ENCODE data around the gene CNKSR2.
A peak's percentile ranks its signal among the peaks of the same experiment; 100 is the strongest.

CNKSR2 gene

DNA sequence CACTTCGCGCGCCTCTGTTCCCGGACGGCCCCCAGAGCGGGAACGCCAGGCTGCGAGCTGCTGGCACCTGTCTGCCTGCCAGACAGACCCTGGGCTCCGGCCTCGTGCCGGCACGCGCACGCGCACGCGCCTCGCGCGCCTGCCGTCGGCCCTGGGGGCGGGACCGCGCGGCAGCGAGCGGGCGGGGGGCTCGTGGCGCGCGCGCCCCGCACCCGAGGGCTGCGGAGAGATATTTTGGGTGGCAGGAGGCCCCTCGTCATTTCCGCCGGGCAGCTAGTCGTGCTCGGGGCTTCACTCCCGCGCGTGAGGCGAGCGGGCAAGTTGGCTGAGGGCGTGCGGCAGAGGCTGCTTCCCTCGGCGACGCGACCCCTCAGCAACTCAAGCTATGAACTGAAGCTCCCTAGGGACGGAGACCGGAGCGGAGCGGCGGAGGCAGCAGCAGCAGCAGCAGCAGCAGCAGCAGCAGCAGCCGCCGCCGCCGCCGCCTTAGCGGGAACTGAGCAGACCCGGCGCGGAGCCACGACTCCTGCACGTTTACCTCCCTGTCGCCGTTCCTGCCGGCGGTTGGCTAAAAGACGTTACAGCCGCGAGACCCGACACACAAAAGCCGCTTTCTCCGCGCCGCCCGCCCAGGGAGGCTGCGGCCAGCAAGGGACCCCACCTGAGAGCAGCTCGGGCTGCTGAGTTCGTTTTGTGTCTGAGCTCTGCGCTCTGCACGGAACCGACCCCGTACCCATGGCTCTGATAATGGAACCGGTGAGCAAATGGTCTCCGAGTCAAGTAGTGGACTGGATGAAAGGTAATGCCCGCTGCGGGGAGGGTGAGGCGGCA lies at the start of gene CNKSR2:
Gene CNKSR2, plus strand, starts transcription at position 256 of the 831 bp plus-strand sequence. Its CDS starts 480 bp downstream, at position 736.
- Mint-ChIP-seq H3K27ac (peak within 1 kb of the TSS; percentile 84), H3K4me3 (peak within 1 kb of the TSS; percentile 73), H3K36me3 (no peaks in the 10 kb centered on the region), H3K9me3 (no peaks in the 10 kb centered on the region), H3K4me1 (no peaks in the 10 kb centered on the region)
- DNase-seq (ENCODE audit: low spot score in 2 of 2) = peak; percentile 7 to 50
- ATAC-seq = peak; percentile 85

DNA sequence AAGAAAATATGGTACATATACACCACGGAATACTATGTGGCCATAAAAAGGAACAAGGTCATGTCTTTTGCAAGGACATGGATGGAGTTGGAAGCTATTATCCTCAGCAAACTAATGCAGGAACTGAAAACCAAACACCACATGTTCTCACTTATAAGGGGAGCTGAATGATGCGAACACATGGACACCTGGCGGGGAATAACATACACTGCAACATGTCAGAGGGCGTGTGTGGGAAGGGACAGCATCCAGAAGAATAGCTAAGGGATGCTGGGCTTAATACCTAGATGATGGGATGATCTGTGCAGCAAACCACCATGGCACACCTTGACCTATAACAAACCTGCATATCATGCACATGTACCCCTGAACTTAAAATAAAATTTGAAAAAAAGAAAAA lies 19.5 kb upstream of the CNKSR2 start:
- no peak for ATAC-seq
- H3K36me3 Mint-ChIP-seq = no peaks in the 10 kb centered on the region

DNA sequence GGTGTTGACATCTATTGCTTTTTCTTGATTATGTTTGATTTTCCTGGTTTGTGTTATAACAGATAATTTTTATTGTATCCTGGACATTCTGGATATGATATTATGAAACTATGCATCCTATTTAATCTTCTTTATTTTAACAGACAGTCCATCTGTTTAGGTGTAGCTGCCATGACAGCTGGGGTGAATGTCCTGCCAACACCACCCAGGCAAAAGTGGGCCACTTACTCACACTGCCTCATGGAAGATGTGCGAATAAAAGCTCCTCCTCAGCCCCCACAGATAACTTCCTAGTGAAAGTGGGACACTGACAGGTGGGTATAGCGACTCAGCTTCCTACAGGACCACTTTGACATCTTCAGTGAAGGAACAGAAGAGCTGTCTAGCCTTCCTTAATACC lies 18.4 kb upstream of the CNKSR2 start:
- H3K9me3 Mint-ChIP-seq = peaks cover 9% of the 10 kb centered on the region
- no peak overlapping the region for H3K4me3 Mint-ChIP-seq
- no peaks in the 10 kb centered on the region for H3K4me1 Mint-ChIP-seq
- no peak for ATAC-seq
- H3K36me3 Mint-ChIP-seq = no peaks in the 10 kb centered on the region
- no peak overlapping the region for H3K27ac Mint-ChIP-seq
- no peak for DNase-seq (ENCODE audit: low spot score in 2 of 2)

More for the DNA sequence above, 19.5 kb upstream of the CNKSR2 start:
- no peak overlapping the region for H3K27ac Mint-ChIP-seq
- peaks cover 14% of the 10 kb centered on the region for H3K9me3 Mint-ChIP-seq
- H3K4me1 Mint-ChIP-seq = no peaks in the 10 kb centered on the region
- DNase-seq (ENCODE audit: low spot score in 2 of 2) = no peak
- no peak overlapping the region for H3K4me3 Mint-ChIP-seq

DNA sequence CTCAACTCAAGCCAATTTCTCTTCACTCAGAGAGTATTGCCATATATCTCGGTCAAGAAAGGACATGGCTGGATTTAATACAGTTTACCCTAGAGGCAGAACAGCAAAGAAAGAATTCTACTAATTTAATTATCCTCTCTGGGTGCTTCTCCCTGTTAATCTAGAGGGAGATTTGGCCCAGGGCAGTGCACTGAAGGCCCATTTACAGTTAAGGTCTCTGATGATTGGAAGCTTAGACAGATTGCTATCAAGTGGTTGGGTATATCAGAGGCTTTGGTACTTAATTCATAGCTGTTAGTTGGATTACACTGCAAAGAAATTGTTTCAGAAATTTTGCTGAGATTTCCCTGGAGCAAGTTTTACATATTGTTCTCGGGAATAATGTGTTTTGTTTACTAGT lies 4.6 kb upstream of the CNKSR2 start:
- H3K9me3 Mint-ChIP-seq = no peaks in the 10 kb centered on the region
- DNase-seq (ENCODE audit: low spot score in 2 of 2) (no peak), ATAC-seq (no peak)
- H3K4me3 Mint-ChIP-seq = no peak overlapping the region
- H3K27ac Mint-ChIP-seq = no peak overlapping the region
- H3K36me3 Mint-ChIP-seq = no peaks in the 10 kb centered on the region
- H3K4me1 Mint-ChIP-seq = no peaks in the 10 kb centered on the region

DNA sequence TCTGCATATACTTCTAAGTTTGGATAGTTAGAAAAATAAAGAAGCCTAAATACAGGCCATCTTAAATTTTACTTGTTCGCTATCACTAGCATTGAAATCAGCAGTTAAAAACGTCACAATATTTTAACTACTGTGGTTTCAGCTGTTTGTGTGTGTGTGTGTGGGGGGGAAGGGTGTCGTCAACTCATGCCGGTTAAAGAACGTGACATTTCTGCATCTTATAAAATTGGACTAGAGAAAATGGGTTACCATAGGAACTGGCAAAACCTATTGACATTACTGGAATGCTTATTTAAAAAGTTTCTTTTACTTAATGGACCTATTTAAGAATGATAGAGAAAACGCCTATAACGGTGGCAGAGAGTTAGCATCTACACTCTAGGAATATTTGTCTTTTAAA lies 1.2 kb upstream of the CNKSR2 start:
- no peak for DNase-seq (ENCODE audit: low spot score in 2 of 2)
- no peaks in the 10 kb centered on the region for H3K4me1 Mint-ChIP-seq
- ATAC-seq = no peak
- no peaks in the 10 kb centered on the region for H3K9me3 Mint-ChIP-seq
- no peak overlapping the region for H3K27ac Mint-ChIP-seq
- peak overlapping the region; percentile 73 for H3K4me3 Mint-ChIP-seq
- no peaks in the 10 kb centered on the region for H3K36me3 Mint-ChIP-seq

DNA sequence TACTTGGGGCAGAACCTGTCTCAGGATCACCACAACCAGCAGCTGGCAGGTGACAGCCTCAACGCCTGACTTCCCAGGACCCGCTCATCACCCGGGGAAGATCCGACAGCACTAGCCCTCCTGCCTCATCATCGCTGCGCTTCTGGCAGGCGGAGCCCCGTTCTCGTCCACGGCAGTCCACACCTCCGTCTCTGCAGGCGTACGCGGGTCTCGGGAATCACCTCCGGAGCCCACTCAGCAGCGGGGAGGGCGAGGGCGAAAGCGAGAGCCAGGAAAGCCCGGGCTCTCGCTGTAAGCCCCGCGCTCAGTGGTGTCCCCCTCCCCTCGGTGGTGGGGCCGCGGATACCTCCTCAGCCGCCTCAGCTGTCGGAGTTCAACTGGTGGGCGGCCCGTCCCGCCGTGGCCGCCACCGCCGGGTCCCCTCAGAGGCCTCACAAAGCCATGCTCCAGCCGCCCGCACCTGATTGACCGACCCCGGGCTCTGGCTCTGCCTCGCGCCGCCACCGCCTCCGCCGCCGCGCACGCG lies 518 bp upstream of the CNKSR2 start:
- ATAC-seq (peak; percentile 50), DNase-seq (ENCODE audit: low spot score in 2 of 2) (no peak)
- Mint-ChIP-seq H3K36me3 (no peaks in the 10 kb centered on the region), H3K9me3 (no peaks in the 10 kb centered on the region), H3K4me1 (no peaks in the 10 kb centered on the region), H3K4me3 (peak overlapping the region; percentile 73), H3K27ac (no peak overlapping the region)

DNA sequence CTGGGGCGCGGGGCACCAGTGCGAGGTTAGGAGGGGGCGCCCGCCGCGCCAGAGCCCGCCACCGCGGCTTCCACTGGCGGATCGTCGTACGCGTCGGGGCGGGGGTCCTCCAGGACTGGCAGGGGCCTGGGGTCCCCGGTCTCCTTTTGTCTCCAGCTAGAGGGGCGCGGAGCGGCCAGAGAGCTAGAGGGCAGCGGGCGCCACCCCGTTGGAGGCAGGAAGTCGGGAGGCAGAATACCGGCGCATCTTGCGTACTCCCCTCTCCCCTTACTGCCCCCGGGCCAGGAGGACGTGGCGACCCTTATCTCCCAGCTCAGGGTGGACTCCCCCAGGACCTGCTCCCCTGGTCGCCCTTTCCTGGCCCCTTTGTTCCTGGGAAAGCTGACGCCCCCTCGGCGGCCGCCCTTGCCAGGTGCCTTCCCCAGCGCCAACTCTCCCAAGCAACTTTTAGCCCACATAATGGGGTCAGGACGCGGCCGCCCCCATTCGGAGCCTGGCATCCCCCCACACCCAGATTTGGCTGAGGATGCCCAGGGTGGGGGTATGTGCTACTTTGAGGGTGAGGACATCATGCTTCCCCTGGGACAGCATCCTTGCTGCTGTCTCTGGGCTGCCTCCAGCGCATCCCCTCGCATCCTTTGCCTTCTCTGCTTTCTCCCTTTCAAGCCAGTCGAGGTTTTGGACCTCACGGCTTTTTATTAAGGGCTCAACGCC lies 933 bp downstream of the CNKSR2 start:
- H3K4me1 Mint-ChIP-seq = no peaks in the 10 kb centered on the region
- ATAC-seq (peak; percentile 39), DNase-seq (ENCODE audit: low spot score in 2 of 2) (no peak)
- H3K4me3 Mint-ChIP-seq = peak overlapping the region; percentile 73
- no peaks in the 10 kb centered on the region for H3K36me3 Mint-ChIP-seq
- peak overlapping the region; percentile 84 for H3K27ac Mint-ChIP-seq
- H3K9me3 Mint-ChIP-seq = no peaks in the 10 kb centered on the region

DNA sequence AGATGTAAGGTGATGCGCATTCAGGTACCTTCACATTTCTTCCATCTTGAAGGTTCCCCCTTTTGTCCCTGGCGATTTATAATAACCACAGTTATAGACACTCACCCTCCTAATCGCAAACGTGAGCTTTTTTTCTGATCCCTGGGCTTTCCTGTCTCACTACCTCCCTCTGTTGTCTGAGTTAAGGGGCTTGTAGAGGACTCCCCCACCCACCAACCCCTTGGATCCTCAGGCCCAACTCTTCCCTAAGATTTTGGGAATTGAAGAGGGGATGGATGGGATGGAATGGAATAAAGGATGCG lies 1.4 kb downstream of the CNKSR2 start:
- DNase-seq (ENCODE audit: low spot score in 2 of 2) = no peak
- no peak for ATAC-seq
- H3K4me1 Mint-ChIP-seq = no peaks in the 10 kb centered on the region
- H3K27ac Mint-ChIP-seq = no peak overlapping the region
- H3K36me3 Mint-ChIP-seq = no peaks in the 10 kb centered on the region
- H3K4me3 Mint-ChIP-seq = peak overlapping the region; percentile 73
- H3K9me3 Mint-ChIP-seq = no peaks in the 10 kb centered on the region

DNA sequence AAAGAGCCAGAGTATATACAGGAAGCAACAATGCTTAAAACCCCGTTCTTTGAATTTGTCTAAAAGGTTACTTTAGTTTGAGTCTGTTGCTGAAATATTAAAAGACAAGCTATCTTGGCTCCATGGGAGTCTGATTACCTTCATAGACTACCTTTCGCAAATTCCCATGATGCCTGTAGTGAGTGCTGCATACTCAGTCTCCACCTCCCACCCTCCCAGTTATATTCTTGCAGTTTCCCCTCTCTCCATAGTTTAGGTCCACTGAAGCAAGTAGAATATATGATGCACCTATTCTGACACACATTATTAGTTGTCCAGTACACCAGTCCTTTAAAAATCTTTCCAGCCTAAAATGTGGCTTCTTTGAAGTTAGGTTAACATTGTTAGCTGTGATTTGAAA lies 2.4 kb downstream of the CNKSR2 start:
- DNase-seq (ENCODE audit: low spot score in 2 of 2) = no peak
- H3K4me3 Mint-ChIP-seq = no peak overlapping the region
- no peaks in the 10 kb centered on the region for H3K4me1 Mint-ChIP-seq
- no peak overlapping the region for H3K27ac Mint-ChIP-seq
- H3K9me3 Mint-ChIP-seq = no peaks in the 10 kb centered on the region
- no peak for ATAC-seq
- H3K36me3 Mint-ChIP-seq = no peaks in the 10 kb centered on the region

DNA sequence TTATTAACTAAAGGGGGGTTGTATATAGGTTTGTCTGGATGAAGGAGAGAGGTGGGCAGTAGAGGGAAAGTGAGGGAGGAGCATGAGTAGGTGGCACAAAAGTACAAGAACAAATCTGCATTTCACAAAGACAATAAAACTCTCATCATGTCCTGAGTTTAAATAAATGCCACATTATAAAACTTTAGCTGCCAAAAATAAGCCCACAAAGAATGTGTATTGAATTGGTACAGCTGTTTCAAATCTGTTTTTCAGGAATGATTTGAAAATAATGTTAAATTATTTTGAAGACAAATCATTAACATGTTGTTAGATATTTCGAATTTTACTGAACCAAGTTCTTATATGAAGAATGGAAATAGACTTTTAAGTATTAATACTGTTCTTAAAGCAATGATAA lies 5.8 kb downstream of the CNKSR2 start:
- Mint-ChIP-seq H3K27ac (no peak overlapping the region), H3K4me1 (no peaks in the 10 kb centered on the region), H3K4me3 (no peak overlapping the region), H3K36me3 (no peaks in the 10 kb centered on the region), H3K9me3 (no peaks in the 10 kb centered on the region)
- ATAC-seq = no peak
- DNase-seq (ENCODE audit: low spot score in 2 of 2) = no peak

DNA sequence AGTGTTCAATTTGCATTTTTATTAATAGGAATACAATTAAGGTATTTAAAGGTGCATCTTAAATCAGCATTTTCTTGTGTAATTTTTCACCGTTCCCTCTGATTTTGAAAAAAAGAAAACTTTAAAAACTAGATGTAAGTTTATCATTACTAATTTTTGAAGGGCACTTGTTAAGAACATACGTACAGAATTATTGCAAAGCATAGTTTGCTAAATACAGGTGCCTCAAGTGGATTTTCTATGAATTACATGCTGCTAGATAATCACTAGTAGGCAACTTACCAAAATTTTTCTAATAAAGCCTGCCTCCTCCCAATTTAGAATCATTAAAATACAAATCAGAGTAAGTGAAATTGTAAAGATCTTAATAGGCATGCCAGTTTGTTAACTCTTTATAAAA lies 8.5 kb downstream of the CNKSR2 start:
- Mint-ChIP-seq H3K27ac (no peak overlapping the region), H3K4me1 (no peaks in the 10 kb centered on the region), H3K4me3 (no peak overlapping the region), H3K9me3 (no peaks in the 10 kb centered on the region), H3K36me3 (no peaks in the 10 kb centered on the region)
- ATAC-seq = no peak
- DNase-seq (ENCODE audit: low spot score in 2 of 2) = no peak

DNA sequence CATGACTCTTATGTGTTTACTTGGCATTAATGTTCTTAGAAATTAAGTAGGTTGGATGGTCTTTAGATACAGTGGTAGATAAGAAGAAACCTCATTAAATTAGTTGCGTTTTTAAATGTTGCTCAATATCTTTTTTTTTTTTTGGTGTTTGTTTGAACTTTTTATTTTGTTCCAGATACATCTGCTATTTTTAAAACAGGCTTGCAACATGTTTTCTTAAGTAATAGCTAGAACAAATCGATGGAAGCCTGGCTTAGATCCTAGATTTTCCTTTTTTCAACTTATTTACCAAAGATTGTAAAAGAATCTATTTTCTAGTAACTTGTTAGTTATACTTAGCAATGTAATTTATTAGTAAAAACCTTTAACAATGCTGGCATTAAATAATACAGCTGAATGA lies 9.3 kb downstream of the CNKSR2 start:
- H3K27ac Mint-ChIP-seq = no peak overlapping the region
- H3K36me3 Mint-ChIP-seq = no peaks in the 10 kb centered on the region
- H3K4me3 Mint-ChIP-seq = no peak overlapping the region
- H3K9me3 Mint-ChIP-seq = no peaks in the 10 kb centered on the region
- DNase-seq (ENCODE audit: low spot score in 2 of 2) = no peak
- no peak for ATAC-seq
- no peaks in the 10 kb centered on the region for H3K4me1 Mint-ChIP-seq

DNA sequence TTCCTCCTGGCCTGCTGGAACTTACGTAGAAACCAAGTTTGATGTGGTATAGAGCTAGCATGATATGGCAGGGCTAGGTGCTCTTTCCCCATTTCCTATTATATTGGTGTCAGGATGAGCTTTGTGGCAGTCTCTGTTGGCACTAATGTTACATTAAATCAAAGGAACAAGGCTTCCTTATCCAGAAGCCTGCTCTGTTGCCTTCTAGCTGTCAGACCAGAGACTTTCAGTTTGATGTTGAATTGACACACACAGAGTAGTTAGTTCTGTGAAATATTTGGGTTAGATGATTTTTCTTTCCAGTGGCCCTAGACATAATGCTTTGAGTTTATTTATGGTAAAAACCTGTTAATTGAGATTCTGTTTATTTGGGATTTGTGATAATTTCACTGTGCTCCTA lies 10.0 kb downstream of the CNKSR2 start:
- Mint-ChIP-seq H3K4me3 (no peak overlapping the region), H3K4me1 (no peaks in the 10 kb centered on the region), H3K27ac (no peak overlapping the region), H3K9me3 (no peaks in the 10 kb centered on the region), H3K36me3 (no peaks in the 10 kb centered on the region)
- DNase-seq (ENCODE audit: low spot score in 2 of 2) (no peak), ATAC-seq (no peak)

DNA sequence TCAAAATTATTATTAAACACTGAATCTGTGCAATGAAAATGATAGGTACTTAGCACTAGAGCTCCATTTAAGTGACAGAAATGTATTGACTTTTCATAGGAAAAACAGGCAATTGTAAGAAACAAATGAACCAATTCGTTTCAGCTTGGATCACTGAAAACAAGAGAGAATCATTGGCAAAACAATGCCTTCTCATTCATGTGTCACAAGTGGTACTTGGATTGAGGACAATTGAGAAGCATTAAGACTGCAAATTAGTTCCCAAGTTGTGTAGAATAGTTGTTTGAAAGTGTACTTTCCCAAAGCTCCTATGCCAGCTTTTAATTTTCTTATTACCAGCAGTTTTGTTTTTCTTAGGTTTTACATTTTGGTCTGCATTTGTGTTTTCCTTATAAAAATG lies 20.6 kb downstream of the CNKSR2 start:
- no peak overlapping the region for H3K4me3 Mint-ChIP-seq
- H3K36me3 Mint-ChIP-seq = no peaks in the 10 kb centered on the region
- H3K27ac Mint-ChIP-seq = no peak overlapping the region
- peaks cover 3% of the 10 kb centered on the region for H3K9me3 Mint-ChIP-seq
- no peaks in the 10 kb centered on the region for H3K4me1 Mint-ChIP-seq
- ATAC-seq (no peak), DNase-seq (ENCODE audit: low spot score in 2 of 2) (no peak)

DNA sequence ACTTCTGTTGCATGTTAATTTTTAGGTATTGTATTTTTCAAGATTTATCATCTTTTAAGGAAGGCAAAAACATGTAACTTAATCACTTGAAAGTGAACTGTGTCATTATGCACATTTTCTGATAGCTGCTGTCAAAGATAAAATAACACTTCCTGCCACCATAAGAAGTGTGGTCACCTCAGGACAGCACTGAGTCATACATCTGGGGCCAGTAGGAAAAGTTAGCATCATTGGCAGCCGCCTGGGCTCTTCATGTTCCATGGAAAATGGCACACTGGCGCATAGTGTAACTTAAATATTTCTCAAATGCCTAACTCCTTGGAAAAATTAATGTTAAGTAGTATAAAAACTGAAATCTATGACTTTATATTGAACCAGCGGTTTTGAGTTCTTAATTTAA lies 24.2 kb downstream of the CNKSR2 start:
- Mint-ChIP-seq H3K9me3 (no peaks in the 10 kb centered on the region), H3K4me3 (no peak overlapping the region), H3K27ac (no peak overlapping the region), H3K4me1 (no peaks in the 10 kb centered on the region), H3K36me3 (no peaks in the 10 kb centered on the region)
- DNase-seq (ENCODE audit: low spot score in 2 of 2) = no peak
- ATAC-seq = no peak

Measured in stimulated activated effector memory CD8-positive, alpha-beta T cell treated with anti-CD3 and anti-CD28 coated beads, Interleukin-12 subunit alpha, Interleukin-12 subunit beta, amount 100 ng/mL, for 72 hours (primary cell).